K562 (cell line): Measurements from ENCODE around the gene HARS2. TPM values are rescaled to one million over a fixed set of nuclear protein-coding genes. Genes with fewer than 3 reads are reported as not detected.

ENCODE experiments used
- BHLHE40 ChIP-seq: IDR thresholded peaks from 2 replicates; pipeline ENCODE4 v1.6.1; 2011; ENCODE audit warnings: low read length, improper control_type of control experiment
- CBFA2T3 ChIP-seq: fragments of 450-650 bp; IDR thresholded peaks from 2 replicates; pipeline ENCODE4 v1.6.1; 2017
- CEBPG ChIP-seq, 3 experiments: fragments of 200-800 bp in 1 of 3; sonication (Bioruptor generic) in 1 of 3; sonication (generic) in 1 of 3; formaldehyde crosslinking in 1 of 3; IDR thresholded peaks in 2 of 3; conservative IDR thresholded peaks in 1 of 3; 2 replicates each; pipeline versions ENCODE4 v1.6.1 to v1.8.0; 2016 to 2022; ENCODE audit warnings: missing compliant biosample characterization in 2 of 3, missing genetic modification characterization in 2 of 3, mild to moderate bottlenecking in 1 of 3, missing genetic modification reagents in 1 of 3
- CHD2 ChIP-seq: IDR thresholded peaks from 2 replicates; pipeline ENCODE4 v1.6.1; 2011; ENCODE audit warnings: low read depth, low read length
- CREB3 ChIP-seq: fragments of 450-650 bp; conservative IDR thresholded peaks from 2 replicates; pipeline ENCODE4 v1.6.1; 2016; ENCODE audit warnings: missing genetic modification characterization, low read depth, mild to moderate bottlenecking, missing compliant biosample characterization, moderate library complexity
- ELF1 ChIP-seq: fragments of 200-800 bp; sonication (Bioruptor generic); IDR thresholded peaks from 2 replicates; pipeline ENCODE4 v1.6.1; 2016; ENCODE audit warnings: missing genetic modification characterization, missing compliant biosample characterization
- GABPA ChIP-seq: fragments of 200-800 bp; sonication (Bioruptor generic); conservative IDR thresholded peaks from 2 replicates; pipeline ENCODE4 v1.6.1; 2016; ENCODE audit warnings: low read depth, missing genetic modification characterization, missing compliant biosample characterization
- KAT7 ChIP-seq: sonication (generic); formaldehyde crosslinking; IDR thresholded peaks from 2 replicates; pipeline ENCODE4 v1.8.0; 2022; ENCODE audit warnings: missing genetic modification reagents, mild to moderate bottlenecking, borderline replicate concordance
- KDM2B ChIP-seq: fragments of 250-450 bp; sonication (Bioruptor Pico); IDR thresholded peaks from 2 replicates; pipeline ENCODE4 v1.8.0; 2021; ENCODE audit warnings: mild to moderate bottlenecking, moderate library complexity
- MCM5 ChIP-seq: fragments of 450-650 bp; IDR thresholded peaks from 2 replicates; pipeline ENCODE4 v1.6.1; 2016; ENCODE audit warnings: low read depth
- NCOA4 ChIP-seq: fragments of 450-650 bp; IDR thresholded peaks from 2 replicates; pipeline ENCODE4 v1.6.1; 2018; ENCODE audit warnings: mild to moderate bottlenecking; ENCODE audit not compliant: partially characterized antibody
- PCBP2 ChIP-seq: fragments of 200-400 bp; formaldehyde crosslinking; IDR thresholded peaks from 2 replicates; pipeline ENCODE4 v1.6.1; 2018; ENCODE audit warnings: low read length, low read depth, mild to moderate bottlenecking, moderate library complexity; ENCODE audit not compliant: poor library complexity, severe bottlenecking
- PML ChIP-seq: IDR thresholded peaks from 2 replicates; pipeline ENCODE4 v1.6.1; 2012; ENCODE audit warnings: low read length, inconsistent platforms
- PPARD ChIP-seq: fragments of 250-450 bp; sonication (Bioruptor Pico); IDR thresholded peaks from 2 replicates; pipeline ENCODE4 v1.8.0; 2022; ENCODE audit warnings: inconsistent platforms, mild to moderate bottlenecking, moderate library complexity
- PRMT5 ChIP-seq: sonication (generic); formaldehyde crosslinking; IDR thresholded peaks from 2 replicates; pipeline ENCODE4 v1.5.0; 2020; ENCODE audit warnings: missing genetic modification reagents
- RBBP5 ChIP-seq: fragments of 200-600 bp; sonication (generic); IDR thresholded peaks from 2 replicates; pipeline ENCODE4 v1.6.1; 2012; ENCODE audit warnings: borderline replicate concordance, mild to moderate bottlenecking, low read length, control low read depth, inconsistent platforms; ENCODE audit not compliant: insufficient read depth, poor library complexity, severe bottlenecking
- TAL1 ChIP-seq: fragments of 450-650 bp; IDR thresholded peaks from 2 replicates; pipeline ENCODE4 v1.6.1; 2016; ENCODE audit warnings: mild to moderate bottlenecking
- TFAM ChIP-seq: fragments of 250-450 bp; sonication (Bioruptor Pico); conservative IDR thresholded peaks from 2 replicates; pipeline ENCODE4 v1.5.0; 2021; ENCODE audit warnings: mild to moderate bottlenecking, moderate library complexity
- ZBTB11 ChIP-seq, 3 experiments: fragments of 200-800 bp in 1 of 3; fragments of 250-450 bp in 1 of 3; fragments of 450-650 bp in 1 of 3; sonication (Bioruptor Pico) in 1 of 3; sonication (Bioruptor generic) in 1 of 3; formaldehyde crosslinking in 1 of 3; IDR thresholded peaks; 2 replicates each; pipeline versions ENCODE4 v1.6.1 to v1.8.0; 2016 to 2022; ENCODE audit warnings: mild to moderate bottlenecking in 2 of 3, missing genetic modification characterization in 2 of 3, missing compliant biosample characterization in 1 of 3, moderate library complexity in 1 of 3
- ZBTB34 ChIP-seq: fragments of 250-450 bp; sonication (Bioruptor Pico); IDR thresholded peaks from 2 replicates; pipeline ENCODE4 v1.8.0; 2021; ENCODE audit warnings: mild to moderate bottlenecking, moderate library complexity
- ZNF174 ChIP-seq: fragments of 250-450 bp; sonication (Bioruptor Pico); IDR thresholded peaks from 2 replicates; pipeline ENCODE4 v1.4.0; 2020; ENCODE audit warnings: mild to moderate bottlenecking
- ZNF431 ChIP-seq: sonication (generic); formaldehyde crosslinking; IDR thresholded peaks from 2 replicates; pipeline ENCODE4 v1.8.0; 2022; ENCODE audit warnings: mild to moderate bottlenecking, missing genetic modification reagents
- ZNF75A ChIP-seq: fragments of 450-650 bp; formaldehyde crosslinking; IDR thresholded peaks from 2 replicates; pipeline ENCODE4 v1.4.0; 2020; ENCODE audit warnings: mild to moderate bottlenecking
- polyA plus RNA-seq, 8 experiments: library from polyadenylated mRNA; depleted of rRNA in 4 of 8; stranded (reverse) in 5 of 8; unstranded in 3 of 8; fragments of >200 nt; fragmentation: Nextera tagmentation in 2 of 8; fragmentation: Illumina TruSeq in 1 of 8; extraction: Ambion mirVana in 2 of 8; extraction: Trizol in 1 of 8; gene quantifications; 2 replicates each; pipeline versions ENCODE4 v1.2.1 to v1.2.3, GENCODE V29; 2011 to 2014; ENCODE audit warnings: inconsistent platforms in 1 of 8, missing spikeins in 1 of 8
- total RNA-seq, 7 experiments: library from RNA; depleted of rRNA in 6 of 7; stranded (reverse); fragments of >200 nt in 6 of 7; fragmentation: Illumina TruSeq in 2 of 7; extraction: Trizol in 2 of 7; gene quantifications; 2 replicates each; pipeline versions ENCODE4 v1.2.1 to v1.2.3, GENCODE V29; 2011 to 2021; ENCODE audit warnings: low replicate concordance in 1 of 7

HARS2 gene
- total and polyA plus RNA-seq, 9 of the 15 experiments (the other 6 are each of a cell fraction or from before 2014, with no cell fraction given) = 8.5 to 41.6 (median 27.1) TPM

GRCh38 chr5:140710899-140711552 is 19.8 kb downstream of the HARS2 start (continued):
- no peak for TF ChIP-seq PCBP2
- TF ChIP-seq ZNF174 (CRISPR knock-in tag) = no peak
- no peak for TF ChIP-seq NCOA4
- no peak for TF ChIP-seq MCM5
- TF ChIP-seq CHD2 = peak; percentile 35; the same call in 1 of the 2 replicates
- TF ChIP-seq ELF1 (tag) = peak; percentile 25; the same call in 1 of the 2 replicates
- peak; percentile 63 for TF ChIP-seq BHLHE40
- TF ChIP-seq KAT7 (CRISPR knock-in tag) = no peak; the same call in 1 of the 2 replicates
- TF ChIP-seq PML = 0 out of 2 replicates have a peak, but pooled peaks have one; percentile 62
- TF ChIP-seq ZNF75A (CRISPR knock-in tag) = no peak
- TF ChIP-seq KDM2B (CRISPR knock-in tag) = no peak
- TF ChIP-seq GABPA (tag) = peak; percentile 39
- peak; percentile 42; the same call in 1 of the 2 replicates for TF ChIP-seq ZNF431
- TF ChIP-seq CEBPG (CRISPR knock-in tag; IDR thresholded peaks at IDR 0.05) = no peak
- no peak for TF ChIP-seq CEBPG (tag; conservative IDR thresholded peaks at IDR 0.05 in 1 of 2, IDR thresholded peaks at IDR 0.05 in 1 of 2)
- TF ChIP-seq PPARD (CRISPR knock-in tag) = no peak
- TF ChIP-seq ZBTB11 (CRISPR knock-in tag; IDR thresholded peaks at IDR 0.05) = peak in 1 of 3 experiments; percentile 72; a peak in 2 of 6 replicates
- peak; percentile 67 for TF ChIP-seq RBBP5
- 0 out of 2 replicates have a peak, but pooled peaks have one; percentile 4 for TF ChIP-seq TAL1
- TF ChIP-seq PRMT5 (CRISPR knock-in tag) = no peak
- TF ChIP-seq ZBTB34 (CRISPR knock-in tag) = no peak
- no peak for TF ChIP-seq CREB3 (tag)
- TF ChIP-seq CBFA2T3 = peak; percentile 67
- no peak for TF ChIP-seq TFAM (CRISPR knock-in tag)
